Right ventricle myocardium superior (tissue), 1 donor: Measurements from ENCODE around the gene AUP1. TPM values are rescaled to one million over a fixed set of nuclear protein-coding genes. Genes with fewer than 3 reads are reported as not detected.

ENCODE experiments used
- ATAC-seq: fragments of 200-7000 bp; cut with Tn5 transposase; one replicate; pipeline ENCODE4 v1.9.1; 2020; ENCODE audit warnings: mild to moderate bottlenecking; ENCODE audit not compliant: poor library complexity
- DNase-seq: peaks from one replicate; pipeline ENCODE4 v3.0.0-alpha.2; 2020
- intact Hi-C: fragments of 100-400 bp; cut with DNase I; formaldehyde crosslinking; loops from one replicate; pipeline ENCODE4 v1.11.2; 2022
- total RNA-seq: library from RNA; stranded (reverse); fragmentation: NEBNext Ultra II Directional; extraction: Animal tissue kit (Norgen Biotek cat#: 25700); gene quantifications from one replicate; pipeline ENCODE4 v1.2.1, GENCODE V29; 2021
- donor health status: DM: no; HTN: yes; CAD: no; lungs with severe emphysema.

AUP1 gene
- total RNA-seq, 1 donor from 2014 or later = 43.2 TPM

DNA sequence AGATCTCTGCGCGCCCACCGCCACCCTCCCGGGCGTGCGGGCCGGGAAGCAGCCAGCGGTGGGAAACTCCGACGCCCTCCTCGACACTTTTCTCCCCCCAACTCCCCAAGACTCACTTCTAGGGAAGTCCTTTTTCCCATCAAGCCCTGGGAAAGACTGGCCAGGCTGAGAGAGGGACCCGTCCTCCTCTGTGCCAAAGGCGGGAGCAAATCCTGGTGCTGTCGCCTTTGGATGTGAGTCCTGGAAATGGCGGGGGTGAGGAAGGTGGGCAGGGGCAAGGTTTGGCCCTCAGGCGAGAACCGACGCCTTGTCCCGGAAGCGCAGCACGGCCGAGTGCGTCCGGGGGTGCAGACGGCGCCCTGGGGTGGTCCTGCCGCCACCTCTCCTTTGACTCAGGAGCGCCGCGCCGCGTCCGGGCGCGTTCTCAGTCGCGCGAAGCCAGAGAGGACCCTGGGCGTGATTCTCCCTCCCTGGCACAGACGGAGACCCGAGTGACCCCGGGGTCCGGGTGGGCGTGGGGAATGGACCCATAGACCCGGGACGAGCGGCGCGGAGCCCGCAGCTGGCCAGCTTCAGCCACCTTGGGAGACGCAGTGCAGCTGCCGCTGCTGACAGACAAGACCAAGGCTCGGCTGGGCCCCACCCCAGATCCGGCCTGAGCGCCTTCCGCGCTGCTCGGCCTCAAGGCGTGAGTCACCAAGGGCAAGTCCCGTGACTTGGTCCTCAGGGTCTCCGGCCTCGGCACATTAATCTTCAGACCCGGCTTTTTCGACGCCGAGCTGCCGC lies 26.6 kb downstream of the AUP1 start:
- DNase-seq = peak; percentile 91
- ATAC-seq = peak; percentile 70
- intact Hi-C loops = no loop called here

DNA sequence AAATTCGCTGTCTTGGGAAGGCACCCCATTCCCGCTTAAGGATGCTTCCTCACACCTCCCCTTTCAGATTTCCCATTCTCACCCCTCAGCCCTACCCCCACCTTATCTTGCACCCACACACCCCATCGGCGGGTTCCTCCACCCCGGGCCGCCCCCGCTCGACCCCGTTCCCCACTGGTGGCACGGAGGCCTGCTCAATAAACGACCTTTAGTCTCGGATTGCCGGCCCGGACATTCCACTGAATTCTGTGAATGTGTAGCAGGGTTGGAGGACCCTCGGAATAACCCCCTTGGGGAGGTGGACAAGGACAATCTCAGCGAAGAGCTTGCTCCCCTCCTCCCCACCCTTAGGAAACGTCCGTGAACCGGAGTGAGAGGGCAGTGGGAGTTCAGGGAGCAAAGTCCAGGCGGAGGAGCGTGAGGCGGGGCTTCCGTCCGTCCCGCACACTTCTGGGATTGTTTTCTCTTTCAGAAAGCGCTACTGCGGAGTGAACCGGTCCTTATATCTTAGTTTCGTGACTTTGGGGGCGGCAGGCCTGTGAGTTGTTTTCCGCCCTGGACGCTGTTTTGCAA lies 27.3 kb downstream of the AUP1 start:
- intact Hi-C loops = no loop called here
- peak; percentile 9 for ATAC-seq
- no peak for DNase-seq

DNA sequence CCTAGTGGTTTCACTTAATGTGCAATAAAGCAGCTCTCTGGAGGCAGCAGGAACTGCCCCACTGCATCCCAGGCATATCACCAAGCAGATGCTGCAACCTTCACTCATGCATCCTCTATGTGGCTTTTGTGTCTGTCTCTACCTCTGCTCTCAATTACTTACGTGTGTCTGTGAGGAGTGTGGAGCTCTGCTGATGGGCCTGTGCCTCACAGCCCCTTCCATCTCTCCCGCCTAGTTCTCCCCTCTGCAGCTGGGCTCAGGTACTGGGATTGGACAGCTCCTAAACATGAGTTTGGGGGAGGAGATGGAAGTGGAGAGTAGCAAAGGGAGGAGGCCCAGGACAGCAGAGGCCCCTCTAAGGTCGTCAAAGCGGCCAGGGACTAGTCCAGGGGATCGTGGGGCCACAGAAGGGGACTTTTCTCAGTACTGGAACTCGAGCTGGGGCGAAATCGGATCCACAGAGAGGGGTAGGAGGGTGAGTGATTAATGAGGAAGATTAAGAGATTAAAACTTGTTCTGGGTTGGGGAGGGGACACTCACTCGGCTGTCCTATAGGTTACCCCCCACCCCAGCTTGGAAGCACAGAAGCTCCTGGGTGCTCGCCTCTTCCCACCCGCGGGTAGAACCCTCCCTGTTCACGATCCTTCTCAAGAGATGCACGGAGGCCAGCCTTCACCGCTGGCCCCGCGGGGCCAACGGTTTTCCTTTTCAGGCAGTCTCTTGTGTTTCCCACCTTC lies 28.0 kb downstream of the AUP1 start:
- intact Hi-C loops = loop anchor here (2.0 kb wide), 1 partner anchor 17 kb away; no protein-coding TSS in a partner anchor
- ATAC-seq (no peak), DNase-seq (no peak)

- ATAC-seq = no peak
- intact Hi-C loops = loop anchor here (2.0 kb wide), 1 partner anchor 16 kb away; no protein-coding TSS in a partner anchor
These were observed 28.9 kb downstream of the AUP1 start for GRCh38 chr2:74500578-74500946.

GRCh38 chr2:74499940-74500577 lies 29.4 kb downstream of the AUP1 start:
- intact Hi-C loops = loop anchor here (2.0 kb wide), 1 partner anchor 15 kb away; no protein-coding TSS in a partner anchor

More at GRCh38 chr2:74500578-74500946, 28.9 kb downstream of the AUP1 start:
- DNase-seq = no peak

GRCh38 chr2:74499267-74499939 lies 30.1 kb downstream of the AUP1 start, which contains the start of gene LBX2:
Gene LBX2 (minus strand): TSS chr2:74499603. CDS start chr2:74499537, 66 bp downstream.
- DNase-seq = no peak
- intact Hi-C loops = no loop called here
- no peak for ATAC-seq

More at GRCh38 chr2:74499940-74500577, 29.4 kb downstream of the AUP1 start:
- ATAC-seq = no peak
- no peak for DNase-seq

DNA sequence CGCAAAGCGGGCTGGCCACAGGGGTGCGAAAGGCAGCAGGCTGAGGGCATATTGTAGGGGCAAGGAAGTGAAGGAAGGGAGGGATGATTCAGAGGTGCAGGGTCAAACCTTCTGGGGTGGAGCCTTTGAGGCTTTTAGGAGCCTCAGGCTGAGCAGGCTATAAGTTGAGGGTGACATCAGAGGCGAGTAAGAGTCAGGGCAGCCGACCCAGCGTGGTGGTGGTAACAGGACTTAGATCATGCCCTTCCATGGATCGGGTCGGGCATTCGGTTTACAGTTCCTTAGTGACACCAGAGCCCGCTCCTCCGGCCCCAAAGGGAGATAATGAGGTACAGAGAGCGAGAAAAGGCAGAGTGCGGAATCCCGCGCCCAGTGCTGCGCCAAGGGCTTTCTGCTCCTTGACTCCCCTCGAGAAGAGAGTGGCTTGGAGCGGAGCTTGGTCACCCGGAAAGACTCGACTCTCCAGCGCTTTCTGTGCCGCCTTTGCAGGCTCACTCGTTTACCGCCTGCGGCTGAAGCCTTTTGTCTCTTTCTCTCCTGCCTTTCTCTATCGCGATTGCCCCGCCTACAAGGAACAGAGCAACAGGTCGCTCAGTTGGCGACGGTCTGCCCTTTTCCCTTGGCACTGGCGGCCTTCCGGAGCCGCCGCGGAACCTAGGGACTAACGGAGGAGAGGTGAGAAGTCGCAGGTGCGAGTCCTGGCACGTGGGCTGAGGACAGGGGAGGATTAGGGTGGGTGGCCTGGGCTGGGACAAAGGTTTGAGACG lies 30.8 kb downstream of the AUP1 start:
- intact Hi-C loops = no loop called here
- no peak for ATAC-seq
- DNase-seq = no peak

DNA sequence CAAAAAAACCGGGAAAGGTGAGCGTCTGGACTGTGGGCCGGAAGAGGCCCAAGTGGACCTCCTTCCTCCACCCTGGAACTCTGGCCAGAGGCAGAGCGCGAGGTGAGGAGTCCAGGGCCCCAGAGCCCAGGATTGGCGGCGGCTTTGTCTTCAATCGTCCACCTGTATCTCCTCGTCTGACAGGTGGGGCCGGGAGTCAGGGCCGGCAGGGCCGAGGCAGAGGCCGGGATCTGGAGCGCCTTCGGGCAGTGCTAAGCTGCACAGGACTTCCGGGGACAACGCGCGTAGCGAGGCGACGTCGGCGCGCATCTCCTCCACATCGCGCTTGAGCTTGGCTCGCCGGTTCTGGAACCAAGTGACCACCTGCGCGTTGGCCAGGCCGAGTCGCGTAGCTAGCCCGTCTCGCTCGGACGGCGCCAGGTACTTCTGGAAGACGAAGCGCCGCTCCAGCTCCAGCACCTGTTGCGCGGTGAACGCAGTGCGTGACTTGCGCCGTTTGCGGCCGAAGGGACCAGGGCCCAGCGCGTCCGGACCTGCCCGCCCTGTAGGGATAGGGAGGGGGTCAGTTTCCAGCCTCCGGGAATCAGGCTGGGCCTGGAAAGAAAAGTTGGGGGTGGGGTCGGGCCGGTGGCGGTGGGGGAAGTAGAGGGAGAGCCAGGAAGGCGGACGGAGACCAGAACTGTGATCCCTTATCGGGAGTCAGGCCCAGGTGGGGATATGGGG lies 31.6 kb downstream of the AUP1 start:
- intact Hi-C loops = no loop called here
- DNase-seq (no peak), ATAC-seq (peak; percentile 6)

DNA sequence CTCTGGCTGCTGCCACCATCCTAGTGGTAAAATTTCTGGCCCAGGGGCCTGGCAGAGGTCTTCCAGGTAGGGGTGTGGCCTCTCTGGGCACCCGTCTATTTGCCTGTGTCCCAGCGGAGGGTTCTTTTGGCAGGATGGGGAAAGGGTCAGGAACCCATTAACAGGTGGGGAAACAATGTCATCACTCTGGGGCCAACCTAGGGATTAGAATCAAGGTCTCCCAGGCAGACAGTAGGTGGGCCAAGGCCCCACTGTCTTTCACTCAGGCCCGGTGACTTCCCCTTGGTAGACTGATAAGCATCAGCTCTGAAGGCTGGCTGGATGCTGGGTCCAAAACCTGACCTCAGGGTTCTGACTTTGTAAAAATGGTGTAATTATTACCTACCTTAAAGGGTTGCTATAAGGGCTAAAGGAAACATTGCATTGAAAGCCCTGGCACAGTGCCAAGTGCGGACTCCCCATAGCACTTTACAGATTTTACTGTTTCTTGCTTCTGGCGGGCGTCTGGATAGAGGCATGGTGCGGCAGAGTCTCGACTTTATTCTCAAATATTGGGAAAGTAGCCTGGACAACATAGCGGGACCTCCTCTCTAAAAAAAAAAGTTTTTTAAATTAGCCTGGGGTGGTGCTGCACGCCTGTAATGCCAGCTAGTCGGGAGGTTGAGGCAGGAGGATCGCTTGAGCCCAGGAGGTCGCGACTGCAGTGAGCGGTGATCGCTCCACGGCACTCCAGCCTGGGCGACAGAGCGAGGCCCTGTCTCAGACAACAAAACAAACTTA lies 32.3 kb downstream of the AUP1 start:
- intact Hi-C loops = no loop called here
- no peak for DNase-seq
- no peak for ATAC-seq

GRCh38 chr2:74495440-74495839 lies 34.1 kb downstream of the AUP1 start:
- no peak for DNase-seq

DNA sequence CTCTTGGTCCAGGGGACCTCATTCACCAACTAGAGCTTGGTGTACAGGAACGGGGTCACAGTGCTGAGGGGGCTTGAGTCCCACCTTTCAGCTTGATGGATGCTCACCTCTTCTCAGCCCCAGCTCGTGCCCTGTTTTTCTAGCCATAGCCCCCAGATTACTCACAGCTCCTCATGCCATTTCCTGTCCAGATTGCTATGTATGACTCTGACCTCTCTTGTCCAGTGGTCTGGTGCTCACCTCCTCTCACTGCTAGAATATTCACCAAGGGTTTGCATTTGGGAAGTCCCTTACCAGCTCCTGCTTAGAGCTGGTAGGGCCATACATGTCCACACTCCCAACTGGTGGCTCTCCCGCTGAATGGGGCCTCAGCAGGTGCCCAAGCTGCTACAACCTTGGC lies 36.0 kb downstream of the AUP1 start:
- no peak for DNase-seq
- intact Hi-C loops = no loop called here
- no peak for ATAC-seq

More at GRCh38 chr2:74495440-74495839, 34.1 kb downstream of the AUP1 start:
- no peak for ATAC-seq
- intact Hi-C loops = no loop called here

- intact Hi-C loops = no loop called here
- DNase-seq (no peak), ATAC-seq (no peak)
These were observed 37.6 kb downstream of the AUP1 start for GRCh38 chr2:74491648-74492544.

- DNase-seq (no peak), ATAC-seq (no peak)
- intact Hi-C loops = no loop called here
These were observed 39.6 kb downstream of the AUP1 start for GRCh38 chr2:74489906-74490305.

GRCh38 chr2:74488643-74489481 lies 40.6 kb downstream of the AUP1 start:
- intact Hi-C loops = no loop called here
- no peak for DNase-seq
- no peak for ATAC-seq

DNA sequence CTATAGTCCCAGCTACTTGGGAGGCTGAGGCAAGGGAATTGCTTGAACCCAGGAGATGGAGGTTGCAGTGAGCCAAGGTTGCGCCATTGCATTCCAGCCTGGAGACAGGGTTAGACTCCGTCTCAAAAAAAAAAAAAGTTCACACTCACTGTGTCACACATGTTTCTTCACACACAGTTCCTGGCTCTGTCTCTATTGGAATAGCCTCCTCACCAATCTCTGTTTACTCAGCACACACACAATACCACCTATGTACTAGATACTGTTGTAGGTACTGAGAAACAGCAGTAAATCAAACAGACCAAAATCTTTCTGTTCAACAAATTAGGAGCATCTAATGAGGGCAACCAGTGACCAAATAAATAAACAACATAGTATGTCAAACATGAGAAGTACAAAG lies 43.4 kb downstream of the AUP1 start:
- intact Hi-C loops = no loop called here
- DNase-seq (no peak), ATAC-seq (no peak)
